ENCODE data around the gene ME3.

ME3 gene

DNA sequence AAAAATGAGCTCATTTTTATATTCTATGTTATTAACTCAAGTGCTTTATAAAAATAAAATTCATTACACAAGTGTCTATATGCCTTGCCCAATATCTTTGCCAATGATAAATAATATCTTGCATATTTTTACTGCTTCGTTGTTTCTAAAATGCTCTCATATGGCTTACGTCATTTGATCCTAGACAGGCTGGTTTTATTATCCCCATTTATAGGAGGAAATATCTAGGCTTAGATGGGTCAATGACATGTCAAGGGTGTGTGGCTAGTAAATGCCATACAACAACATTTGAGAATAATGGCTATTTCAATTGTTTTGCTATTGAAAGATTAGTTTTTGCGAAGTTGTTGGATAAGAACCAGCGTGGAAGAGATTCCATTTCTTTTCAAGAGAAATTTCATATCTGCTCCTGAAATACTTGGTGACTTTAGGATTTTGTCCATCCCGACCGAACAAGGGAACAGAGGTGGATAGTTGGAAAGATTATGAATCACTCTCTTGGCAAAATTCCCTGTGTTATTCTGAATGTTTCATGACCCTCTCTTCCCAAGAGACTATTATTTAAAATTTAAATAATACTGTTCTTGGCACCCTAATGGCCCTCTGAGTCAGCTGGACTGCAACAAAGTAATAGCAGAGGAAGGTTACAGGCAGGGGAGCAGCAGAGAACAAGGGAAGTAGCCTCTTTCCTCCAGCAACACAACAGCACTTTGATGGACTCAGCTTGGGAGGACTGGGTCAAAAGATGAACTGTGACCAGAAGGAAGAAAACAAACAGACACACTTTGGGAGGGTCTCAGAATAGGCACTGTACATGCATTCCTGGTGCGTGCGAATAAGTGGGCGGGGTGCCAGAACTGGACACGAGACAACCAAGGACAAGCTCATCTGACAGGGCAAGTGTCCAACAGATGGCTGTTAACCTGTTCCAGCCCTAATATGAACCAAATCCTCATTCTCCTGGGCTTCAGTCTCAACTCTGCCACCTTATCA, 94.5 kb downstream of the ME3 start:
- WGBS, 2 experiments = 94 to 97% methylated on average over 10 of the region's 10 CpGs
- Histone ChIP-seq H3K4me3 (ENCODE audit: insufficient read depth, low read depth, low read length) (no peak overlapping the region), H3K27ac (ENCODE audit: insufficient read depth, low read depth, low read length, poor library complexity, severe bottlenecking) (no peak overlapping the region), H3K36me3 (ENCODE audit: control insufficient read depth, insufficient read depth, low read length) (no peaks in the 10 kb centered on the region), H3K9me3 (ENCODE audit: control insufficient read depth, low read length) (no peaks in the 10 kb centered on the region), H3K4me1 (ENCODE audit: control insufficient read depth, insufficient read depth, low read length) (peaks cover 16% of the 10 kb centered on the region), H3K27me3 (ENCODE audit: control insufficient read depth, insufficient read depth, low read length, poor library complexity, severe bottlenecking) (no peaks in the 10 kb centered on the region)

DNA sequence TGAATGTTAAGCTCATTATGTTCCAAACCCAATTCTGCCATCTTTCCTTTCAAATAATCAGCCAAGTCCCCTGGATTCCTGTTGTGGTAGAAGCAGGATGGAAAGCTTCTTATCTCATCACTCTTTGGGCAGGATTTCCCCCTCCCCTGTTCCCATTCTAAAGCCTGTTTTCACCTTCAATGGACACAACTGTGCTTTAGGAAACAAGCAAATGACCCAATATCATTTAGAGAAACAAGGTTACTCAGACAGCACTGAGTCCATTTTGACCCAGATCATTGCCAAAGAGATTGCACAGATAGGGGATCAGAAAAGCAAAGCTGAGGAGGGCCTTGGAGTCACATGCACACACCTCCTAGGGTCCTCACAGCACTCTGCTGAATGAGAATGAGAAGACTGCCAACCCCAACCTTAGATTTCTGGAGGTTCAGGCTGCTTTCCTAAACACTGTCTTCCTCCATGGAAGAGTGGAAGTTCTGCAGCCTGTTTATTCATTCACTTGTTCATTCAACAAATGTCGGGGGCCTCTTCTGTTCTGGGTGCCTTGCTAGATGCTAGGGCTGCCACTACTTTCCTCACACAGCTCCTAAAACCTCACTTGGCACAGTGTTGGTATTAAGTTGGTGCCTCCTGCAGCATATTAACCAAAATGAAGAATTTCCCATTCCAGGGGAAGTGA, 95.3 kb downstream of the ME3 start:
- H3K36me3 ChIP-seq (ENCODE audit: control insufficient read depth, insufficient read depth, low read length) = no peaks in the 10 kb centered on the region
- H3K27ac ChIP-seq (ENCODE audit: insufficient read depth, low read depth, low read length, poor library complexity, severe bottlenecking) = no peak overlapping the region
- H3K4me1 ChIP-seq (ENCODE audit: control insufficient read depth, insufficient read depth, low read length) = peaks cover 12% of the 10 kb centered on the region
- WGBS, 2 experiments = 85 to 86% methylated on average over 1 of the region's 1 CpG
- no peaks in the 10 kb centered on the region for H3K9me3 ChIP-seq (ENCODE audit: control insufficient read depth, low read length)
- no peaks in the 10 kb centered on the region for H3K27me3 ChIP-seq (ENCODE audit: control insufficient read depth, insufficient read depth, low read length, poor library complexity, severe bottlenecking)
- H3K4me3 ChIP-seq (ENCODE audit: insufficient read depth, low read depth, low read length) = no peak overlapping the region

DNA sequence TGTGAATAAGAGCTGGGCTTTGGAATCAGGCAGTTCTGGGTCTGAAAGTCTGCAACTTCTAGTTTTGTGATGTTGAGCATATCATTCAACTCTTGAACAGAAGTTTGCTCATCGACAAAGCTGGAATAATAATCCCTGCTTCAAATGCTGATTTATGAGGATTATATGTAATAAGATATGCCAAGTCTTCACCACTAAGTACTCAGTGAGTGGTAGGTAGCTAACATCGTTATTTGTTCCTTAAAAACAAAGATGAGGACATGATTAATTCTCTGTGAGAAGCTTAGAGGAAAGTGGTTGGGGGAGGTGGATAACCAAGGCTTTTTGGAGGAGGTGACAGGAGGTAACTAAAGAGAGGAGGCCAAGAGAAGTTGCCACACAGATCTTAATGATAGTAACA, 96.5 kb downstream of the ME3 start:
- H3K27me3 ChIP-seq (ENCODE audit: control insufficient read depth, insufficient read depth, low read length, poor library complexity, severe bottlenecking) = no peaks in the 10 kb centered on the region
- peaks cover 12% of the 10 kb centered on the region for H3K4me1 ChIP-seq (ENCODE audit: control insufficient read depth, insufficient read depth, low read length)
- no peak overlapping the region for H3K4me3 ChIP-seq (ENCODE audit: insufficient read depth, low read depth, low read length)
- WGBS, 2 experiments = 92% methylated on average over 2 of the region's 2 CpGs
- H3K27ac ChIP-seq (ENCODE audit: insufficient read depth, low read depth, low read length, poor library complexity, severe bottlenecking) = no peak overlapping the region
- no peaks in the 10 kb centered on the region for H3K9me3 ChIP-seq (ENCODE audit: control insufficient read depth, low read length)
- H3K36me3 ChIP-seq (ENCODE audit: control insufficient read depth, insufficient read depth, low read length) = no peaks in the 10 kb centered on the region

- no peak overlapping the region for H3K4me3 ChIP-seq (ENCODE audit: insufficient read depth, low read depth, low read length)
- H3K27ac ChIP-seq (ENCODE audit: insufficient read depth, low read depth, low read length, poor library complexity, severe bottlenecking) = no peak overlapping the region
- no peaks in the 10 kb centered on the region for H3K27me3 ChIP-seq (ENCODE audit: control insufficient read depth, insufficient read depth, low read length, poor library complexity, severe bottlenecking)
- WGBS, 2 experiments = 94 to 95% methylated on average over 6 to 7 of the region's 7 CpGs
- H3K36me3 ChIP-seq (ENCODE audit: control insufficient read depth, insufficient read depth, low read length) = no peaks in the 10 kb centered on the region
- H3K9me3 ChIP-seq (ENCODE audit: control insufficient read depth, low read length) = no peaks in the 10 kb centered on the region
- peaks cover 12% of the 10 kb centered on the region for H3K4me1 ChIP-seq (ENCODE audit: control insufficient read depth, insufficient read depth, low read length)
Observed at GRCh38 chr11:86575208-86575855, 97.1 kb downstream of the ME3 start.

DNA sequence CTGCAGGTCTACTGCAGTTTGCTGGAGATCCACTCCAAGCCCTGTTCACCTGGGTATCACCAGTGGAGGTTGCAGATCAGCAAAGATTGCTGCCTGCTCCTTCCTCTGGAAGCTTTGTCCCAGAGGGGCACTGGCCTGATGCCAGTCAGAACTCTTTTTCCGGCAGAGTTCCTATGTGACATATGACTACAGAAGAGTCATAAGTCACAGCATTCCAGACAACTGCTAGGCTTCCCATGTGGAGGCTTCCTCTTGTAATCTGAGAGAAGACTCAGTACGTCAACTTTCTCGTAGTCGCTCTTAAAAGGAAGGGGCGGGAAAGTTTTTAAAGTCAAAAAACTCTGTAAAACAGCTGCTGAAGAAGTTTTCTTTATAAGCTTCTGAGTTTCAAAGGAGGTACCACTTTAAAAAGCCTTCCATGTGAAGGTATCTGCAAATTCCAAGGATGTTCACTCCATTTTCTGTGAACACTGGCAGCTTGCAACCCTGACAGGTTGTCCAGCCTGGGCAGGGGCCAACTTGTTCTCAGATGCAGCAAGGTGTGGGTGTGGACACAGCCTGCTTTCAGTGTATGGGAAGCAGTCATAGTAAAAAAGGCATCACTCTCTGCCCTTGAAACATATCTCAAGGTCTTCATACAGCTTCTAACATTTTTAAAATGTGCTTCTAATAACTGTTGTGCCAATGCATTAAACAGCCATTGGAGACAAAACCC, 97.8 kb downstream of the ME3 start:
- Histone ChIP-seq H3K4me1 (ENCODE audit: control insufficient read depth, insufficient read depth, low read length) (peaks cover 12% of the 10 kb centered on the region), H3K9me3 (ENCODE audit: control insufficient read depth, low read length) (no peaks in the 10 kb centered on the region), H3K36me3 (ENCODE audit: control insufficient read depth, insufficient read depth, low read length) (no peaks in the 10 kb centered on the region), H3K27me3 (ENCODE audit: control insufficient read depth, insufficient read depth, low read length, poor library complexity, severe bottlenecking) (no peaks in the 10 kb centered on the region), H3K27ac (ENCODE audit: insufficient read depth, low read depth, low read length, poor library complexity, severe bottlenecking) (no peak overlapping the region), H3K4me3 (ENCODE audit: insufficient read depth, low read depth, low read length) (no peak overlapping the region)
- 79 to 81% methylated on average over 5 of the region's 5 CpGs for WGBS, 2 experiments

GRCh38 chr11:86571273-86571948, 101.0 kb downstream of the ME3 start:
- no peaks in the 10 kb centered on the region for H3K36me3 ChIP-seq (ENCODE audit: control insufficient read depth, insufficient read depth, low read length)
- H3K9me3 ChIP-seq (ENCODE audit: control insufficient read depth, low read length) = no peaks in the 10 kb centered on the region
- H3K4me3 ChIP-seq (ENCODE audit: insufficient read depth, low read depth, low read length) = no peak overlapping the region
- no peaks in the 10 kb centered on the region for H3K27me3 ChIP-seq (ENCODE audit: control insufficient read depth, insufficient read depth, low read length, poor library complexity, severe bottlenecking)
- H3K4me1 ChIP-seq (ENCODE audit: control insufficient read depth, insufficient read depth, low read length) = peaks cover 3% of the 10 kb centered on the region
- WGBS, 2 experiments = 53 to 55% methylated on average over 5 of the region's 5 CpGs
- H3K27ac ChIP-seq (ENCODE audit: insufficient read depth, low read depth, low read length, poor library complexity, severe bottlenecking) = no peak overlapping the region

GRCh38 chr11:86570451-86570850, 102.0 kb downstream of the ME3 start:
- H3K4me1 ChIP-seq (ENCODE audit: control insufficient read depth, insufficient read depth, low read length) = no peaks in the 10 kb centered on the region
- no peak overlapping the region for H3K4me3 ChIP-seq (ENCODE audit: insufficient read depth, low read depth, low read length)
- H3K36me3 ChIP-seq (ENCODE audit: control insufficient read depth, insufficient read depth, low read length) = no peaks in the 10 kb centered on the region
- H3K9me3 ChIP-seq (ENCODE audit: control insufficient read depth, low read length) = no peaks in the 10 kb centered on the region
- no peaks in the 10 kb centered on the region for H3K27me3 ChIP-seq (ENCODE audit: control insufficient read depth, insufficient read depth, low read length, poor library complexity, severe bottlenecking)
- no peak overlapping the region for H3K27ac ChIP-seq (ENCODE audit: insufficient read depth, low read depth, low read length, poor library complexity, severe bottlenecking)
- 96 to 100% methylated on average over 2 to 3 of the region's 3 CpGs for WGBS, 2 experiments

GRCh38 chr11:86570020-86570419, 102.4 kb downstream of the ME3 start:
- Histone ChIP-seq H3K27ac (ENCODE audit: insufficient read depth, low read depth, low read length, poor library complexity, severe bottlenecking) (no peak overlapping the region), H3K4me1 (ENCODE audit: control insufficient read depth, insufficient read depth, low read length) (no peaks in the 10 kb centered on the region), H3K36me3 (ENCODE audit: control insufficient read depth, insufficient read depth, low read length) (no peaks in the 10 kb centered on the region), H3K27me3 (ENCODE audit: control insufficient read depth, insufficient read depth, low read length, poor library complexity, severe bottlenecking) (no peaks in the 10 kb centered on the region), H3K9me3 (ENCODE audit: control insufficient read depth, low read length) (no peaks in the 10 kb centered on the region), H3K4me3 (ENCODE audit: insufficient read depth, low read depth, low read length) (no peak overlapping the region)
- 94 to 95% methylated on average over 5 of the region's 5 CpGs for WGBS, 2 experiments

GRCh38 chr11:86569109-86569508, 103.3 kb downstream of the ME3 start:
- Histone ChIP-seq H3K4me1 (ENCODE audit: control insufficient read depth, insufficient read depth, low read length) (no peaks in the 10 kb centered on the region), H3K27ac (ENCODE audit: insufficient read depth, low read depth, low read length, poor library complexity, severe bottlenecking) (no peak overlapping the region), H3K27me3 (ENCODE audit: control insufficient read depth, insufficient read depth, low read length, poor library complexity, severe bottlenecking) (no peaks in the 10 kb centered on the region), H3K9me3 (ENCODE audit: control insufficient read depth, low read length) (no peaks in the 10 kb centered on the region), H3K4me3 (ENCODE audit: insufficient read depth, low read depth, low read length) (no peak overlapping the region), H3K36me3 (ENCODE audit: control insufficient read depth, insufficient read depth, low read length) (no peaks in the 10 kb centered on the region)
- 92% methylated on average over 7 of the region's 7 CpGs for WGBS, 2 experiments

Measured in ectodermal cell (in vitro differentiated cells).